ENCODE measurements around the gene RBM48. TPM values are rescaled to one million over a fixed set of nuclear protein-coding genes. Genes with fewer than 3 reads are reported as not detected.

RBM48 gene
- total RNA-seq, 1 experiment from 2014 or later: 14.6 TPM

DNA sequence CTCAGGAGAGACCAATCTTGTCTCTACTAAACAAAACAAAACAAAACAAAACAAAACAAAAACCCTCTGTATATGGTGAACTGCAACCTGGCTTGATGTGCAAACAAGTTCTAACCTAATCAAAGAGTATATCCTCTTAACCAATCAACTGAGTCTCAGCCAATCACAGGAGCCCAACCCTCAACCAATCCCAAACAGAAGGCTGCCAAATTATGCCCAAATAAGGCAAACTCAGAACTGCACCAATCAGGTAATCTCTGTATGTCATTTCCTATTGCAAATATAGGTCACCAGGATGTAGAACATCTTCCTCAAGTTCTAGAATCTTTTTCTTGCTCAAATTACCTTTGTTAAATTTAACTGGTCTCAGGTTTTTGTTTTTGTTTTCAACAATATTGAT, 56.4 kb downstream of the RBM48 start:
- no TSS peak for BruUV-seq (replicated peaks)
- CTCF ChIA-PET: no interaction called here
- no peak overlapping the region for H3K27ac ChIP-seq (ENCODE audit: low read depth, low read length)

DNA sequence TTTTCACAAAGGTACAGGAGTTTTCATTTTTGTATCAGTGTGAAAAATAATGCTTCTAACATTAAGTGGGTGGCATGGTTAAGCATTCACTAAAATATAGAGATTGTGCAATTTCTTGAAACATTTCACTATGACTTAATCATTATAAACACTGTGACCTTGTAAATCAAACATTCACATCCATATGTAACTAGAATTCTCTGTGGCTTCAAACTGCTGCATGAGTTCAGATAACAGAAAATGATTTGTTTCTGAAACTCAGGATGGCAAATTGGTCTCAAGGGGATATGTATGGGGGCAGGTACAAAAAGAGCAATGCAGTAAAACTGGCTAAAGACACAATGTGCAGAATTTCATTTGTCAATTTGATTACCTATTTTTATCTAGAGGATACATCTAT, 57.8 kb downstream of the RBM48 start:
- H3K9ac ChIP-seq (ENCODE audit: low read length): no peak overlapping the region
- CTCF ChIA-PET: no interaction called here
- no peak for TF ChIP-seq JUND (IDR thresholded peaks at IDR 0.05)
- no peak for TF ChIP-seq SRF (IDR thresholded peaks at IDR 0.05; ENCODE audit: low read depth)
- no peak for TF ChIP-seq YY1 (IDR thresholded peaks at IDR 0.05; ENCODE audit: extremely low read depth, insufficient replicate concordance, low read depth, low read length)
- TF ChIP-seq RAD21 (IDR thresholded peaks at IDR 0.05; ENCODE audit: low read depth): no peak
- TF ChIP-seq FOSL1 (IDR thresholded peaks at IDR 0.05; ENCODE audit: low read depth): no peak
- TF ChIP-seq ZNF274 (IDR thresholded peaks at IDR 0.05; ENCODE audit: low read depth, low read length): no peak
- H2AFZ ChIP-seq (ENCODE audit: low read depth, low read length, poor library complexity, severe bottlenecking): no peak overlapping the region
- peaks cover 54% of the 10 kb centered on the region; the same call in 1 of the 2 replicates for H4K20me1 ChIP-seq (ENCODE audit: insufficient read depth)
- BruUV-seq (replicated peaks): no TSS peak
- no peak overlapping the region for H3K27ac ChIP-seq (ENCODE audit: low read depth, low read length)
- intact Hi-C loops (cut with micrococcal nuclease): no loop called here
- H3K27me3 ChIP-seq (ENCODE audit: insufficient read depth, low read length): no peaks in the 10 kb centered on the region
- no peak for ATAC-seq
- no peak overlapping the region for H3K4me2 ChIP-seq (ENCODE audit: low read length)
- H3K4me1 ChIP-seq (ENCODE audit: control insufficient read depth in 1 of 2, insufficient read depth in 2 of 2, low read length in 2 of 2): peaks cover 3 to 19% of the 10 kb centered on the region in 2 experiments; a peak in 3 of 4 replicates
- H3K4me3 ChIP-seq (replicated peaks in 1 of 2; ENCODE audit: low read depth in 1 of 2, low read length in 2 of 2): no peak overlapping the region
- RAD21 ChIA-PET (ENCODE audit: low non-redundant PET in 1 of 2, low total read pairs in 2 of 2, uncharacterized antibody in 2 of 2, unreplicated experiment in 2 of 2): no interaction called here
- no peaks in the 10 kb centered on the region for H3K9me2 ChIP-seq (ENCODE audit: insufficient read depth)
- H3K36me3 ChIP-seq (ENCODE audit: control insufficient read depth in 1 of 2, insufficient read depth in 2 of 2, low read length in 2 of 2): peaks cover 0 to under 1% of the 10 kb centered on the region in 2 experiments; a peak in 1 of 4 replicates
- peaks cover 87% of the 10 kb centered on the region for H3K79me2 ChIP-seq (ENCODE audit: insufficient read depth, low read length)
- no peak for DNase-seq (ENCODE audit: low read depth, low spot score)
- POLR2A ChIA-PET: no interaction called here
- no peaks in the 10 kb centered on the region for H3K9me3 ChIP-seq (ENCODE audit: control insufficient read depth in 1 of 2, insufficient read depth in 1 of 2, low read depth in 1 of 2, low read length in 2 of 2)

More for the DNA sequence above, 56.4 kb downstream of the RBM48 start:
- peaks cover under 1 to 13% of the 10 kb centered on the region in 2 experiments; a peak in 2 of 4 replicates for H3K36me3 ChIP-seq (ENCODE audit: control insufficient read depth in 1 of 2, insufficient read depth in 2 of 2, low read length in 2 of 2)
- no peaks in the 10 kb centered on the region for H3K27me3 ChIP-seq (ENCODE audit: insufficient read depth, low read length)
- peaks cover 58% of the 10 kb centered on the region; the same call in 1 of the 2 replicates for H4K20me1 ChIP-seq (ENCODE audit: insufficient read depth)
- POLR2A ChIA-PET: no interaction called here
- peaks cover 3 to 13% of the 10 kb centered on the region in 2 experiments; a peak in 3 of 4 replicates for H3K4me1 ChIP-seq (ENCODE audit: control insufficient read depth in 1 of 2, insufficient read depth in 2 of 2, low read length in 2 of 2)
- no peak overlapping the region for H3K4me3 ChIP-seq (replicated peaks in 1 of 2; ENCODE audit: low read depth in 1 of 2, low read length in 2 of 2)
- H3K4me2 ChIP-seq (ENCODE audit: low read length): no peak overlapping the region
- H3K9ac ChIP-seq (ENCODE audit: low read length): no peak overlapping the region
- ATAC-seq (no peak), DNase-seq (ENCODE audit: low read depth, low spot score) (no peak)
- H3K9me2 ChIP-seq (ENCODE audit: insufficient read depth): no peaks in the 10 kb centered on the region
- peaks cover 100% of the 10 kb centered on the region for H3K79me2 ChIP-seq (ENCODE audit: insufficient read depth, low read length)
- intact Hi-C loops (cut with micrococcal nuclease): no loop called here
- no peak overlapping the region for H2AFZ ChIP-seq (ENCODE audit: low read depth, low read length, poor library complexity, severe bottlenecking)
- RAD21 ChIA-PET (ENCODE audit: low non-redundant PET in 1 of 2, low total read pairs in 2 of 2, uncharacterized antibody in 2 of 2, unreplicated experiment in 2 of 2): no interaction called here
- TF ChIP-seq TCF7L2 (IDR thresholded peaks at IDR 0.05; ENCODE audit: borderline replicate concordance, extremely low read depth, insufficient read depth, insufficient read length): no peak
- peak; percentile 91 for TF ChIP-seq SRF (IDR thresholded peaks at IDR 0.05; ENCODE audit: low read depth)
- no peaks in the 10 kb centered on the region for H3K9me3 ChIP-seq (ENCODE audit: control insufficient read depth in 1 of 2, insufficient read depth in 1 of 2, low read depth in 1 of 2, low read length in 2 of 2)

Data from HCT116 (cell line).